ENCODE data around the gene ATE1. TPM values are rescaled to one million over a fixed set of nuclear protein-coding genes. Genes with fewer than 3 reads are reported as not detected.

Gene ATE1
- total and polyA plus RNA-seq, 2 experiments from 2014 or later: 17.4 to 24.5 TPM

DNA sequence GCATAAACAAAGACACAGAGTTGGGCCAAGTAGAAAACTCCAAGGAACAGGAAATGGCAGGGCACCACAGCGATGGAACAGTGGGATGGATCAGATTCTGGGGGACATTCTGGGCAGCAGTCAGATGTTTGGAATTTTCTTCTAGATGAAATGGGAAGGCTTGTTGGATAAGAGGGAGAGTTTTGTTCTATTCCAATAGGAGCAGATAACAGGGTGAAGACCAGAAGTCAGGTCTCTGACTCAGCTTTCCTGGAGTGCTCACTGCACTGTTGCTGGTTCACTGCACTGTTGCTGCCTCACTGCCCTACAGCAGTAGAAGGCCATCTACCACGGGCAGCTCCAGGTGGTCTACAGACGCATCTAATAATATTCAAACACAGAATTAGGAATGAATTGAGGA lies 135.6 kb downstream of the ATE1 start:
- H3K4me3 ChIP-seq: no peak overlapping the region
- no peaks in the 10 kb centered on the region for H3K27me3 ChIP-seq (ENCODE audit: insufficient read depth)
- no peak overlapping the region for H3K27ac ChIP-seq (ENCODE audit: low read depth)
- H3K4me1 ChIP-seq (ENCODE audit: insufficient read depth): no peaks in the 10 kb centered on the region
- TF ChIP-seq POLR2AphosphoS5 (IDR thresholded peaks at IDR 0.05; ENCODE audit: low read depth) (no peak), ZNF114 (CRISPR knock-in tag; IDR thresholded peaks at IDR 0.05) (no peak), CREB1 (CRISPR knock-in tag; IDR thresholded peaks at IDR 0.05; ENCODE audit: low read depth) (no peak)
- TF ChIP-seq, protein P1, sequence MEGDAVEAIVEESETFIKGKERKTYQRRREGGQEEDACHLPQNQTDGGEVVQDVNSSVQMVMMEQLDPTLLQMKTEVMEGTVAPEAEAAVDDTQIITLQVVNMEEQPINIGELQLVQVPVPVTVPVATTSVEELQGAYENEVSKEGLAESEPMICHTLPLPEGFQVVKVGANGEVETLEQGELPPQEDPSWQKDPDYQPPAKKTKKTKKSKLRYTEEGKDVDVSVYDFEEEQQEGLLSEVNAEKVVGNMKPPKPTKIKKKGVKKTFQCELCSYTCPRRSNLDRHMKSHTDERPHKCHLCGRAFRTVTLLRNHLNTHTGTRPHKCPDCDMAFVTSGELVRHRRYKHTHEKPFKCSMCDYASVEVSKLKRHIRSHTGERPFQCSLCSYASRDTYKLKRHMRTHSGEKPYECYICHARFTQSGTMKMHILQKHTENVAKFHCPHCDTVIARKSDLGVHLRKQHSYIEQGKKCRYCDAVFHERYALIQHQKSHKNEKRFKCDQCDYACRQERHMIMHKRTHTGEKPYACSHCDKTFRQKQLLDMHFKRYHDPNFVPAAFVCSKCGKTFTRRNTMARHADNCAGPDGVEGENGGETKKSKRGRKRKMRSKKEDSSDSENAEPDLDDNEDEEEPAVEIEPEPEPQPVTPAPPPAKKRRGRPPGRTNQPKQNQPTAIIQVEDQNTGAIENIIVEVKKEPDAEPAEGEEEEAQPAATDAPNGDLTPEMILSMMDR (conservative IDR thresholded peaks at IDR 0.05; ENCODE audit: low read depth in 2 of 2): no peak
- TF ChIP-seq, protein P2, sequence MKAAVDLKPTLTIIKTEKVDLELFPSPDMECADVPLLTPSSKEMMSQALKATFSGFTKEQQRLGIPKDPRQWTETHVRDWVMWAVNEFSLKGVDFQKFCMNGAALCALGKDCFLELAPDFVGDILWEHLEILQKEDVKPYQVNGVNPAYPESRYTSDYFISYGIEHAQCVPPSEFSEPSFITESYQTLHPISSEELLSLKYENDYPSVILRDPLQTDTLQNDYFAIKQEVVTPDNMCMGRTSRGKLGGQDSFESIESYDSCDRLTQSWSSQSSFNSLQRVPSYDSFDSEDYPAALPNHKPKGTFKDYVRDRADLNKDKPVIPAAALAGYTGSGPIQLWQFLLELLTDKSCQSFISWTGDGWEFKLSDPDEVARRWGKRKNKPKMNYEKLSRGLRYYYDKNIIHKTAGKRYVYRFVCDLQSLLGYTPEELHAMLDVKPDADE (IDR thresholded peaks at IDR 0.05): no peak
- TF ChIP-seq, protein P3, sequence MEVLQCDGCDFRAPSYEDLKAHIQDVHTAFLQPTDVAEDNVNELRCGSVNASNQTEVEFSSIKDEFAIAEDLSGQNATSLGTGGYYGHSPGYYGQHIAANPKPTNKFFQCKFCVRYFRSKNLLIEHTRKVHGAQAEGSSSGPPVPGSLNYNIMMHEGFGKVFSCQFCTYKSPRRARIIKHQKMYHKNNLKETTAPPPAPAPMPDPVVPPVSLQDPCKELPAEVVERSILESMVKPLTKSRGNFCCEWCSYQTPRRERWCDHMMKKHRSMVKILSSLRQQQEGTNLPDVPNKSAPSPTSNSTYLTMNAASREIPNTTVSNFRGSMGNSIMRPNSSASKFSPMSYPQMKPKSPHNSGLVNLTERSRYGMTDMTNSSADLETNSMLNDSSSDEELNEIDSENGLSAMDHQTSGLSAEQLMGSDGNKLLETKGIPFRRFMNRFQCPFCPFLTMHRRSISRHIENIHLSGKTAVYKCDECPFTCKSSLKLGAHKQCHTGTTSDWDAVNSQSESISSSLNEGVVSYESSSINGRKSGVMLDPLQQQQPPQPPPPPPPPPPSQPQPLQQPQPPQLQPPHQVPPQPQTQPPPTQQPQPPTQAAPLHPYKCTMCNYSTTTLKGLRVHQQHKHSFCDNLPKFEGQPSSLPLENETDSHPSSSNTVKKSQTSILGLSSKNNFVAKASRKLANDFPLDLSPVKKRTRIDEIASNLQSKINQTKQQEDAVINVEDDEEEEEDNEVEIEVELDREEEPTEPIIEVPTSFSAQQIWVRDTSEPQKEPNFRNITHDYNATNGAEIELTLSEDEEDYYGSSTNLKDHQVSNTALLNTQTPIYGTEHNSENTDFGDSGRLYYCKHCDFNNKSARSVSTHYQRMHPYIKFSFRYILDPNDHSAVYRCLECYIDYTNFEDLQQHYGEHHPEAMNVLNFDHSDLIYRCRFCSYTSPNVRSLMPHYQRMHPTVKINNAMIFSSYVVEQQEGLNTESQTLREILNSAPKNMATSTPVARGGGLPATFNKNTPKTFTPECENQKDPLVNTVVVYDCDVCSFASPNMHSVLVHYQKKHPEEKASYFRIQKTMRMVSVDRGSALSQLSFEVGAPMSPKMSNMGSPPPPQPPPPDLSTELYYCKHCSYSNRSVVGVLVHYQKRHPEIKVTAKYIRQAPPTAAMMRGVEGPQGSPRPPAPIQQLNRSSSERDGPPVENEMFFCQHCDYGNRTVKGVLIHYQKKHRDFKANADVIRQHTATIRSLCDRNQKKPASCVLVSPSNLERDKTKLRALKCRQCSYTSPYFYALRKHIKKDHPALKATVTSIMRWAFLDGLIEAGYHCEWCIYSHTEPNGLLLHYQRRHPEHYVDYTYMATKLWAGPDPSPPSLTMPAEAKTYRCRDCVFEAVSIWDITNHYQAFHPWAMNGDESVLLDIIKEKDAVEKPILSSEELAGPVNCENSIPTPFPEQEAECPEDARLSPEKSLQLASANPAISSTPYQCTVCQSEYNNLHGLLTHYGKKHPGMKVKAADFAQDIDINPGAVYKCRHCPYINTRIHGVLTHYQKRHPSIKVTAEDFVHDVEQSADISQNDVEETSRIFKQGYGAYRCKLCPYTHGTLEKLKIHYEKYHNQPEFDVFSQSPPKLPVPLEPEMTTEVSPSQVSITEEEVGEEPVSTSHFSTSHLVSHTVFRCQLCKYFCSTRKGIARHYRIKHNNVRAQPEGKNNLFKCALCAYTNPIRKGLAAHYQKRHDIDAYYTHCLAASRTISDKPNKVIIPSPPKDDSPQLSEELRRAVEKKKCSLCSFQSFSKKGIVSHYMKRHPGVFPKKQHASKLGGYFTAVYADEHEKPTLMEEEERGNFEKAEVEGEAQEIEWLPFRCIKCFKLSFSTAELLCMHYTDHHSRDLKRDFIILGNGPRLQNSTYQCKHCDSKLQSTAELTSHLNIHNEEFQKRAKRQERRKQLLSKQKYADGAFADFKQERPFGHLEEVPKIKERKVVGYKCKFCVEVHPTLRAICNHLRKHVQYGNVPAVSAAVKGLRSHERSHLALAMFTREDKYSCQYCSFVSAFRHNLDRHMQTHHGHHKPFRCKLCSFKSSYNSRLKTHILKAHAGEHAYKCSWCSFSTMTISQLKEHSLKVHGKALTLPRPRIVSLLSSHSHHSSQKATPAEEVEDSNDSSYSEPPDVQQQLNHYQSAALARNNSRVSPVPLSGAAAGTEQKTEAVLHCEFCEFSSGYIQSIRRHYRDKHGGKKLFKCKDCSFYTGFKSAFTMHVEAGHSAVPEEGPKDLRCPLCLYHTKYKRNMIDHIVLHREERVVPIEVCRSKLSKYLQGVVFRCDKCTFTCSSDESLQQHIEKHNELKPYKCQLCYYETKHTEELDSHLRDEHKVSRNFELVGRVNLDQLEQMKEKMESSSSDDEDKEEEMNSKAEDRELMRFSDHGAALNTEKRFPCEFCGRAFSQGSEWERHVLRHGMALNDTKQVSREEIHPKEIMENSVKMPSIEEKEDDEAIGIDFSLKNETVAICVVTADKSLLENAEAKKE (CRISPR knock-in tag; IDR thresholded peaks at IDR 0.05): no peak
- Mint-ChIP-seq H3K36me3 (ENCODE audit: low read depth) (peaks cover 7% of the 10 kb centered on the region; the same call in 2 of the 3 replicates), H3K4me3 (no peak overlapping the region), H3K9me3 (no peaks in the 10 kb centered on the region), H3K4me1 (peaks cover 6% of the 10 kb centered on the region; the same call in 1 of the 3 replicates), H3K27me3 (ENCODE audit: insufficient read depth, low read depth, poor library complexity) (no peaks in the 10 kb centered on the region), H3K27ac (0 out of 2 replicates have a peak overlapping the region, but pooled peaks have one; percentile 2)
- H3K79me2 ChIP-seq (replicated peaks; ENCODE audit: insufficient read depth): no peaks in the 10 kb centered on the region
- no peaks in the 10 kb centered on the region for H3K36me3 ChIP-seq (ENCODE audit: insufficient read depth)
- DNase-seq (ENCODE audit: low spot score) (no peak), ATAC-seq (no peak; the same call in 2 of the 3 replicates)
- no peaks in the 10 kb centered on the region for H4K20me1 ChIP-seq (replicated peaks; ENCODE audit: insufficient read depth)
- no peaks in the 10 kb centered on the region for H3F3A ChIP-seq (replicated peaks; ENCODE audit: low read depth)
- H3K9me2 ChIP-seq (ENCODE audit: insufficient read depth): no peaks in the 10 kb centered on the region
- no peak overlapping the region for H3K4me2 ChIP-seq
- H2AFZ ChIP-seq: no peak overlapping the region

All from GM23338 (cell line).